Activated CD4-positive, alpha-beta T cell treated with anti-CD3 and anti-CD28 coated beads for 1 hour (primary cell): Measurements from ENCODE around the gene NPAP1.
"Not testable (repeated sequence)": the region's sequence is repeated elsewhere in the genome, so short reads cannot be mapped to it uniquely, and the experiment has no call there.

Source experiments
- DNase-seq: peaks from one replicate; pipeline ENCODE4 v3.0.0-alpha.2; 2020

NPAP1 gene, protein sequence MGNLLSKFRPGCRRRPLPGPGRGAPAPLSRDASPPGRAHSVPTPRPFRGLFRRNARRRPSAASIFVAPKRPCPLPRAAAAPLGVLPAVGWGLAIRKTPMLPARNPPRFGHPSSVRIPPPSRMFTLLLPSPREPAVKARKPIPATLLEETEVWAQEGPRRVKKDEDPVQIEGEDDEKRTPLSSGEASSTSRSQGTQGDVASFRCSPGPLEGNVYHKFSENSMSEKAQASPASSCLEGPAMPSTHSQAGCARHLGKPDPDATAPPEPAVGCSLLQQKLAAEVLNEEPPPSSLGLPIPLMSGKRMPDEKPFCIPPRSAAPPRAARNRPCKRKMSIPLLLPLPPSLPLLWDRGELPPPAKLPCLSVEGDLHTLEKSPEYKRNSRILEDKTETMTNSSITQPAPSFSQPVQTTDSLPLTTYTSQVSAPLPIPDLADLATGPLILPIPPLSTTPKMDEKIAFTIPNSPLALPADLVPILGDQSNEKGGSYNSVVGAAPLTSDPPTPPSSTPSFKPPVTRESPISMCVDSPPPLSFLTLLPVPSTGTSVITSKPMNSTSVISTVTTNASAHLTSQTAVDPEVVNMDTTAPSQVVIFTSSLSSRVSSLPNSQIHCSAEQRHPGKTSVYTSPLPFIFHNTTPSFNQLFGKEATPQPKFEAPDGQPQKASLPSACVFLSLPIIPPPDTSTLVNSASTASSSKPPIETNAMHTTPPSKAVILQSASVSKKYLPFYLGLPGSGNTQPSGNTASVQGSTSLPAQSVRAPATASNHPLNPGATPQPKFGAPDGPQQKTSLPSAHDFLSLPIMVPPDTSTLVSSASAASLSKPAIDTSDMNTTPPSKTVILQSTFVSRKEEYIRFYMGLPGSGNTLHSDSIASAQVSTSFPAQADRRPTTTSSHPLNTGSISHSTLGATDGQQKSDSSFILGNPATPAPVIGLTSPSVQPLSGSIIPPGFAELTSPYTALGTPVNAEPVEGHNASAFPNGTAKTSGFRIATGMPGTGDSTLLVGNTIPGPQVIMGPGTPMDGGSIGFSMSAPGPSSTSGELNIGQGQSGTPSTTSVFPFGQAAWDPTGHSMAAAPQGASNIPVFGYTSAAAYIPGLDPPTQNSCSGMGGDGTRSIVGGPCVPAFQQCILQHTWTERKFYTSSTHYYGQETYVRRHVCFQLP

GRCh38 chr15:24675332-24676144, at the start of gene NPAP1:
Gene NPAP1 (plus strand): TSS chr15:24675775. CDS start chr15:24675868, 93 bp downstream.
- DNase-seq, result no peak

- DNase-seq, result no peak
Measured at GRCh38 chr15:24627443-24627842, 48.1 kb upstream of the NPAP1 start.

DNA sequence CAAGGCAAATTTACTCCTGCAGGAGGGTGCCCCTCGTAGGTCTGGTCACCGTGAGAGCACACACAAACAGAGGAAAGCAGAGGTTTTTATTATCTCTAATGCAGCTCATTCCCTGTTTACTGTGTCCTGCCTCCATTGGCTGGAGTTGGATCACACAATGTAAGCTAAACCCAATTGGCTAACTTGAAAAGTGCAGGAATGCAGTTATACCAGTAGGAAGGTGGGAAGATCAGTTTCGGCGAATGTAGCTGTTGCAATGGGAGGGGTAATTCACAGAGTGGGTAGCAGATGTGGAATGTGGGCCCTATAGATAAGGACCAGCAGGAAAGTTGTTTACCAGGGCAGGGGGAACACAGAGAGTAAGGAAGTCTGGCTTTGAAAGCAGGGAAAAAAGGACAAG, 42.5 kb upstream of the NPAP1 start:
- DNase-seq, result no peak

DNA sequence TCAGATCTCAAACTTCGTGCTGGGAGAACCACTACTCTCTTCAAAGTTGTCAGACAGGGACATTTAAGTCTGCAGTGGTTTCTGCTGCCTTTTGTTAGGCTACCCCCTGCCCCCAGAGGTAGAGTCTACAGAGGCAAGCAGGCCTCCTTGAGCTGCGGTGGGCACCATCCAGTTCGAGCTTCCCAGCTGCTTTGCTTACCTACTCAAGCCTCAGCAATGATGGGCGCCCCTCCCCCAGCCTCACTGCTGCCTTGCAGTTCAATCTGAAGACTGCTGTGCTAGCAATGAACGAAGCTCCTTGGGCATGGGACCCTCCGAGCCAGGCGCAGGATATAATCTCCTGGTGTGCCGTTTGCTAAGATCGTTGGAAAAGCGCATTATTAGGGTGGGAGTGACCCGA, 36.2 kb upstream of the NPAP1 start:
- DNase-seq, result not testable (repeated sequence)

GRCh38 chr15:24645627-24646026, 29.9 kb upstream of the NPAP1 start:
- DNase-seq, result no peak

GRCh38 chr15:24659622-24660021, 16.0 kb upstream of the NPAP1 start:
- DNase-seq, result no peak

- DNase-seq, result no peak
Measured at GRCh38 chr15:24662991-24663390, 12.6 kb upstream of the NPAP1 start.

GRCh38 chr15:24676431-24676830, 856 bp downstream of the NPAP1 start:
- DNase-seq, result no peak

DNA sequence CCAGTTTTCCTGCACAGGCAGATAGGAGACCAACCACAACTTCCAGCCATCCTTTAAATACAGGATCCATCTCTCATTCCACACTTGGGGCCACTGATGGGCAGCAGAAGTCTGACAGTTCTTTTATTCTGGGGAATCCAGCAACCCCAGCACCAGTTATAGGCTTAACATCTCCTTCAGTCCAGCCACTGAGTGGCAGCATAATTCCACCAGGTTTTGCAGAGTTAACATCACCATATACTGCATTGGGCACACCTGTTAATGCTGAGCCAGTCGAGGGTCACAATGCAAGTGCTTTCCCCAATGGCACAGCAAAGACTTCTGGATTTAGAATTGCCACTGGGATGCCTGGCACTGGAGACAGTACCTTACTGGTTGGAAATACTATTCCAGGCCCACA, 2.9 kb downstream of the NPAP1 start:
- no peak for DNase-seq

GRCh38 chr15:24682002-24682401, 6.4 kb downstream of the NPAP1 start:
- DNase-seq, result no peak

GRCh38 chr15:24682905-24683304, 7.3 kb downstream of the NPAP1 start:
- not testable (repeated sequence) for DNase-seq

- no peak for DNase-seq
Measured at GRCh38 chr15:24683736-24684135, 8.2 kb downstream of the NPAP1 start.

DNA sequence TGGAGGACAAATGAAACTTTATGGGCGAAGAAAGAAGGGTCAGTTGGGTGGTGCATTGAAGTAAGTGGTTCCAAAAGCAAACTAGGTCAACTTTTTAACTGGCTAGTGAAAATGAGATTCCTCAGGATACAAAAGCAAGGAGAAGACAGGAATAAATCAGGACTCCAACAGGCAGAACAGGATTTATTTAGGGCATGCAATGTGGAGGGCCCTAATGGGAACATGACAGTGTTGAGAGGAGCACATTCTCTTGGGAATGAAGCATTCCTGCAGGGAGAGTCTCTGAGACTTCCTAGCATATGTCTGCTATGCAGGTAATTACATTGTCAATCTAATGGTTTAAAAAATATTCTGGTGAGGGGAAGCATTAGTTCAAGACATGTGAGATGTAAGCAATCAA, 8.7 kb downstream of the NPAP1 start:
- no peak for DNase-seq

DNA sequence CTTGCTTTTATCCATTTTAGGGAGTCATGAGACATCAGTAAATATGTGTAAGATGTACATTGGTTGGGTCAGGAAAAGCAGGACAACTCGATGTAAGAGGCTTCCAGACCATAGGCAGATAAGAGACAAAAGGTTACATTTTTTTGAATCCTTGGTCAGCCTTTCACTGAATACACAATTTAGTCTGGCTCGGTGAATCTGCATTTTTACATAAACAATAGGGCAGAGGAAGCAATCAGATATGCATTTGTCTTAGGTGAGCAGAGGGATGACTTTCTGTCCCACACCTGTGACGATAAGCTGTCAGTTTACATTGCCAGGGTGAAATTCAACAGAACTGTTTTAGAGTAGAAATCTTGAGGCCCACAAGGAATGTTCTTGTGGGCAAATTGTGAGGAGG, 20.6 kb downstream of the NPAP1 start:
- DNase-seq, result no peak

GRCh38 chr15:24696842-24697241, 21.3 kb downstream of the NPAP1 start:
- DNase-seq, result no peak

DNA sequence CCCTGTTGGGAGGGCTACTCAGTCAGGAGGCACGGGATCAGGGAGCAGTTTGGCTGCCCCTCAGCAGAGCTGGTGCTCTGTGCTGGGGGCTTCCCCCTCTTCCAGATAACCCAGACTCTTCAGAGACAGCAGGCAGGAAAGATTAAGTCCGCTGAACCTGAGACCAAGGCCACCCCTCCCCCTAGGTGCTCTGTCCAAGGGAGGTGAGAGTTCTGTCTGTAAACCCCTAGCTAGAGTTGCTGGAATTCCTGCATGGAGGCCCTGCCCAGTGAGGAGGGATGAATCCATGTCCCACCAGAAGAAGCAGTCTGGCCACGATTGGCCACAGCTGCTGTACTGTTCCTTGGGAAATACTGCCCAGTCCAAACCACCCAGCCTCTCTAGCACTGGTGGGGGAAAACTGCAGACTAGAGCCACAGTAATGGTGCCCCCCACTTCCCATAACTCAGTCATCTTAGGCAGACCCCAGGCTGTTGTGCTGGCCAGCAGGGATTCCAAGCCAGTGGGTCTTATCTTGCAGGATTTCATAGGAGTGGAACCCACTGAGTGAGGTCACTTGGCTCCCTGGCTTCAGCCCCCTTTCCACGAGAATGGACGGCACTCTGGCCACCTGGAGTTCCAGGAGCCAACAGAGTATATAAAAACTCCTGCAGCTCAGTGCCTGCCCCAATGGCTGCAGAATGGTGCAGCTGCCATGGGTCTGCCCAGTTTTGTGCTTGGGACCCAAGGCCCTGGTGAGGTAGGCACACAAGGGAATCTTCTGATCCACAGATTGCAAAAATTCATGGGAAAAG, 42.9 kb downstream of the NPAP1 start:
- DNase-seq, result no peak

- DNase-seq, result no peak
Measured at GRCh38 chr15:24729760-24730159, 54.2 kb downstream of the NPAP1 start.
